ENCODE data around the gene ADPGK. TPM values are rescaled to one million over a fixed set of nuclear protein-coding genes. Genes with fewer than 3 reads are reported as not detected.
"Not testable (repeated sequence)": the region's sequence is repeated elsewhere in the genome, so short reads cannot be mapped to it uniquely, and the experiment has no call there.

Gene ADPGK
- total and polyA plus RNA-seq, 11 donors, result 7.1 to 31.7 (median 10.4) TPM

DNA sequence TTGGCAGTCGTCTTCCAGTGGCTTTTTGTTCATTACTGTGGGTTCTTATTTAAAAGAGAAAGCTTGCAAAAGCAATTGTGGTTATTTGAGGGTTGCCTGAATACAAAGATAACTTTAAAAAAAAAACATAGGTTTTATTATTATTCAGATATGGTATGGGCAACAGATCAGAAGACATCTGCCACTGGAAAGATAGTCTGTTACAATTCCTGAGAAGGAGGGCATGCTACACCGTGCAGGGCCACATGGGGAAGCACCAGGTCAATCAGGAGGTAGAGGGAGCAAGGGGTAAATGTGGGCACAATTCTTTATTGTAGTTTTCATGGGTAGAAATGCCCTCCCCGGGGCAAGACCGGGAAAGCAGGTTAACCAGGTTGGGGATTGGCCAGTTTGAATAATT is 51.0 kb downstream of the ADPGK start:
- Histone ChIP-seq H3K4me3 (no peak overlapping the region), H3K9me3 (no peaks in the 10 kb centered on the region), H3K36me3 (peaks cover 0 to 80% (median 50%) of the 10 kb centered on the region in 9 donors), H3K27ac (no peak overlapping the region), H3K27me3 (no peaks in the 10 kb centered on the region), H3K4me1 (no peaks in the 10 kb centered on the region)
- 89 to 91% (median 90%) methylated on average over 4 of the region's 4 CpGs for WGBS, 4 donors
- intact Hi-C loops (cut with DNase I), result no loop called here
- ATAC-seq, result no peak
- no peak for TF ChIP-seq POLR2A (IDR thresholded peaks at IDR 0.05)
- TF ChIP-seq, protein P1, sequence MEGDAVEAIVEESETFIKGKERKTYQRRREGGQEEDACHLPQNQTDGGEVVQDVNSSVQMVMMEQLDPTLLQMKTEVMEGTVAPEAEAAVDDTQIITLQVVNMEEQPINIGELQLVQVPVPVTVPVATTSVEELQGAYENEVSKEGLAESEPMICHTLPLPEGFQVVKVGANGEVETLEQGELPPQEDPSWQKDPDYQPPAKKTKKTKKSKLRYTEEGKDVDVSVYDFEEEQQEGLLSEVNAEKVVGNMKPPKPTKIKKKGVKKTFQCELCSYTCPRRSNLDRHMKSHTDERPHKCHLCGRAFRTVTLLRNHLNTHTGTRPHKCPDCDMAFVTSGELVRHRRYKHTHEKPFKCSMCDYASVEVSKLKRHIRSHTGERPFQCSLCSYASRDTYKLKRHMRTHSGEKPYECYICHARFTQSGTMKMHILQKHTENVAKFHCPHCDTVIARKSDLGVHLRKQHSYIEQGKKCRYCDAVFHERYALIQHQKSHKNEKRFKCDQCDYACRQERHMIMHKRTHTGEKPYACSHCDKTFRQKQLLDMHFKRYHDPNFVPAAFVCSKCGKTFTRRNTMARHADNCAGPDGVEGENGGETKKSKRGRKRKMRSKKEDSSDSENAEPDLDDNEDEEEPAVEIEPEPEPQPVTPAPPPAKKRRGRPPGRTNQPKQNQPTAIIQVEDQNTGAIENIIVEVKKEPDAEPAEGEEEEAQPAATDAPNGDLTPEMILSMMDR (IDR thresholded peaks at IDR 0.05), result no peak
- no peak for DNase-seq

DNA sequence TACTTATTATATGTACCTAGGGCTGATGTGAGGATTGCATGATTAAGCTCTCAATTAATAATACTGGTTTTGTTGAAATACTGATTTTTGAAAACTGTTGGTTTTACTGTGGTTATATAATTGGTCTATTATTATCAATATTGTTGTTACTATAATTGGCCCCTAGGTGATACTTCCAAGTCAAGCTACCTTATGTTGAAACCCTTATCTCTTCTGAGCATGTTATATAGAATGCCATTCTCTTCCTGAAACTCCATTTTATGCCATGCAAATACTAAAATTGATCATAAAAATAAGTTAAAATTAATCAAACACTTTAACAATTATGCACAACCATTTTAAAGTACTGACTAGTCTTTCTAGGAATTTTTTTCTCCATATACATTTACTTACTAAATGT is 51.5 kb downstream of the ADPGK start:
- no peak for ATAC-seq
- H3K4me3 ChIP-seq, result no peak overlapping the region
- peaks cover 0 to 79% (median 46%) of the 10 kb centered on the region in 9 donors for H3K36me3 ChIP-seq
- no peaks in the 10 kb centered on the region for H3K9me3 ChIP-seq
- TF ChIP-seq, protein P1 (IDR thresholded peaks at IDR 0.05), result peak in 1 of 12 donors; percentile 13
- TF ChIP-seq POLR2A (IDR thresholded peaks at IDR 0.05), result no peak
- intact Hi-C loops (cut with DNase I), result no loop called here
- H3K4me1 ChIP-seq, result no peaks in the 10 kb centered on the region
- H3K27ac ChIP-seq, result no peak overlapping the region
- no peak for DNase-seq
- no peaks in the 10 kb centered on the region for H3K27me3 ChIP-seq

DNA sequence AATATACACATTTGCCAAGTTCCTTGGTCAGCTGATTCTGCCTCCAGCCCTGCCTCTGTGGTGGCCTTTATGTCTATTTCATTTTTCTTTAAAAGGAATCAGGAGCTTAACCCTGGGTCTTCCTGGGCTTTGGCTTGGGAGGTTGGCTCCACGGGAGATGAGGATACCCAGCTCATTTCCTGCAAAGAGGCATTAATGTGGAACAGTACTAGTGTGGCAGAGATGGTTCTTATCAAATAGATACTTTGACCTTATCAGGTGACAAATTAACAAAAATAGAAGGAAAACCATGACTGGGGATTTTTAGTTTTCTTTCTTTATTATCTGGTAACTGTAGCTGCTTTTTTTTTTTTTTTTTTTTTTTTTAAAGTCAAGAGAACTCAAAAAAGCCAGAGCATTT is 54.7 kb downstream of the ADPGK start:
- intact Hi-C loops (cut with DNase I), result loop anchor here in 2 of 10 donors (10.0 kb wide), 2 partner anchors 356 to 546 kb away; no protein-coding TSS in a partner anchor
- no peak for TF ChIP-seq POLR2A (IDR thresholded peaks at IDR 0.05)
- TF ChIP-seq, protein P1 (IDR thresholded peaks at IDR 0.05), result no peak
- ATAC-seq, result no peak
- no peaks in the 10 kb centered on the region for H3K27me3 ChIP-seq
- no peak overlapping the region for H3K4me3 ChIP-seq
- H3K9me3 ChIP-seq, result no peaks in the 10 kb centered on the region
- peaks cover 0 to 70% (median 25%) of the 10 kb centered on the region in 9 donors for H3K36me3 ChIP-seq
- no peaks in the 10 kb centered on the region for H3K4me1 ChIP-seq
- DNase-seq, result no peak
- no peak overlapping the region for H3K27ac ChIP-seq
- 90 to 96% (median 94%) methylated on average over 1 of the region's 1 CpG for WGBS, 4 donors

DNA sequence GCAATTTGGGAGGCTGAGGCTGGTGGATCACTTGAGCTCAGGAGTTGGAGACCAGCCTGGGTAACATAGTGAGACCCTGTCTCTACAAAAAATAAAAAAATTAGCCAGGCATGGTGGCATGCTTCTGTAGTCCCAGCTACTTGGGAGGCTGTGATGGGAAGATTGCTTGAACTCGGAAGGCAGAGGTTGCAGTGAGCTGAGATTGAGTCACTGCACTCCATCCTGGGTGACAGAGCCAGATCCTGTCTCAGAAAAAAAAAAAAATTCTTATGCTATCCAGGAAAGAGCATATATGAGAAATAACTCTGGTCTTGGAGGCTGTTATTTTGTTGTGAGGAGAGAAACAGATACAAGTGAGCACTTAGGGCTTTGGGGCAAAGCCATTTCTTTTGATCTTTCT is 55.3 kb downstream of the ADPGK start:
- intact Hi-C loops (cut with DNase I), result loop anchor here in 2 of 10 donors (10.0 kb wide), 2 partner anchors 357 to 547 kb away; no protein-coding TSS in a partner anchor

DNA sequence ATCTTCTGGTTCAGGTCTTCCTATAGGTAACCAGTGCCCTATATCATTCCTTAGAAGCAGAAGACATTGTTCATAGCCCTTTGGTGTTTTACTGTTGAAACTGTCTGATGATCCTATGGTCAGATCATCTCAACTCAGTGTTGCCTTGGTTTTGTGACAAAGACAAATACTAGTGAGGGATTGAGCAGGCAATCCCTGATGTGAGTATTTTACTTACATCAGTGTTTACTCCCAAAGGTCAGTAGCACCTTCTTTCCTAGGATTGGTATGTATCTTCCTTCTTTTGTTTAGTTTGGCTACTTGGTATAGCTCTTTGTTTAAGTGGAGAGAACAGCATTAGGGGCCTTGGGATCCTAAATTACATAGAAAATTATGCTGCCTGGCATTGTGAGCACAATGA is 56.4 kb downstream of the ADPGK start:
- no peaks in the 10 kb centered on the region for H3K27me3 ChIP-seq
- no peak overlapping the region for H3K27ac ChIP-seq
- peaks cover 0 to 70% (median 25%) of the 10 kb centered on the region in 9 donors for H3K36me3 ChIP-seq
- DNase-seq (no peak), ATAC-seq (no peak)
- intact Hi-C loops (cut with DNase I), result loop anchor here in 2 of 10 donors (10.0 kb wide), 2 partner anchors 358 to 548 kb away; no protein-coding TSS in a partner anchor
- no peaks in the 10 kb centered on the region for H3K4me1 ChIP-seq
- no peak for TF ChIP-seq POLR2A (IDR thresholded peaks at IDR 0.05)
- TF ChIP-seq, protein P1 (IDR thresholded peaks at IDR 0.05), result no peak
- no peaks in the 10 kb centered on the region for H3K9me3 ChIP-seq
- no peak overlapping the region for H3K4me3 ChIP-seq

More for the DNA sequence above, 55.3 kb downstream of the ADPGK start:
- ATAC-seq, H3K9me3 ChIP-seq, H3K4me1 ChIP-seq, H3K4me3 ChIP-seq, H3K27ac ChIP-seq, H3K27me3 ChIP-seq, DNase-seq: not testable (repeated sequence)
- 90 to 97% (median 96%) methylated on average over 1 of the region's 1 CpG for WGBS, 4 donors
- peaks cover 0 to 71% (median 27%) of the 10 kb centered on the region in 9 donors for H3K36me3 ChIP-seq

DNA sequence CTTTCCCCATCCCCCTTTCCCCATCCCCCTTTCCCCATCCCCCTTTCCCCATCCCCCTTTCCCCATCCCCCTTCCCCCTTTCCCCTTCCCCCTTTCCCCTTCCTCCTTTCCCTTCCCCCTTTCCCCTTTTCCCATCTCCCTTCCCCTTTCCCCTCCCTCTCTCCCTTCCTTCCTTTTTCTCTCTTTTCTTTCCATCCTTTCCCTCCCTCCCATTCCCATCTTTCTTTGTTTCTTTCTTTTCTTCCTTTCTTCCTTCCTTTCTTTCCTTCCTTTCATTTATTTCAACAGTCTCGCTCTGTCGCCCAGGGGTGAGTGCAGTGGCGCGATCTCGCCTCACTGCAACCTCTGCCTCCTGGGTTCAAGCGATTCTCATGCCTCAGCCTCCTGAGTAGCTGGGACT is 57.7 kb downstream of the ADPGK start:
- 96 to 99% (median 97%) methylated on average over 6 of the region's 6 CpGs for WGBS, 4 donors
- not testable (repeated sequence) for H3K27me3 ChIP-seq, DNase-seq, H3K27ac ChIP-seq, H3K9me3 ChIP-seq, ATAC-seq, H3K4me3 ChIP-seq, H3K4me1 ChIP-seq
- intact Hi-C loops (cut with DNase I), result loop anchor here in 2 of 10 donors (10.0 kb wide), 2 partner anchors 359 to 549 kb away; no protein-coding TSS in a partner anchor
- peaks cover 0 to 57% (median 15%) of the 10 kb centered on the region in 9 donors for H3K36me3 ChIP-seq

Measured in heart left ventricle (tissue), 16 donors.